SK-N-SH treated with all-trans-retinoic acid at 6 μM for 48 hours (cell line): ENCODE results near the gene NOXA1.

Experiments
- BACH2 ChIP-seq: fragments of 250-450 bp; sonication (Bioruptor Pico); IDR thresholded peaks from 2 replicates; pipeline ENCODE4 v1.9.0; 2021; ENCODE audit warnings: mild to moderate bottlenecking, borderline replicate concordance
- CSDC2 ChIP-seq: fragments of 250-450 bp; sonication (Bioruptor Pico); IDR thresholded peaks from 2 replicates; pipeline ENCODE4 v1.5.0; 2020; ENCODE audit warnings: mild to moderate bottlenecking, moderate library complexity
- GLIS3 ChIP-seq: fragments of 250-450 bp; sonication (Bioruptor Pico); IDR thresholded peaks from 2 replicates; pipeline ENCODE4 v1.5.0; 2020; ENCODE audit warnings: mild to moderate bottlenecking, moderate library complexity
- ISL1 ChIP-seq: fragments of 250-450 bp; sonication (Bioruptor Pico); IDR thresholded peaks from 2 replicates; pipeline ENCODE4 v2.1.2; 2022; ENCODE audit warnings: mild to moderate bottlenecking, moderate library complexity
- OSR1 ChIP-seq: fragments of 250-450 bp; sonication (Bioruptor Pico); IDR thresholded peaks from 2 replicates; pipeline ENCODE4 v1.8.0; 2022; ENCODE audit warnings: moderate library complexity, mild to moderate bottlenecking, inconsistent platforms
- POU6F1 ChIP-seq: fragments of 250-450 bp; sonication (Bioruptor Pico); IDR thresholded peaks from 2 replicates; pipeline ENCODE4 v1.8.0; 2021; ENCODE audit warnings: low read depth, mild to moderate bottlenecking, moderate library complexity, borderline replicate concordance
- SNAI2 ChIP-seq: fragments of 250-450 bp; sonication (Bioruptor Pico); IDR thresholded peaks from 2 replicates; pipeline ENCODE4 v1.5.0; 2020; ENCODE audit warnings: mild to moderate bottlenecking, moderate library complexity
- TCF4 ChIP-seq: fragments of 250-450 bp; sonication (Bioruptor Pico); IDR thresholded peaks from 2 replicates; pipeline ENCODE4 v1.8.0; 2021; ENCODE audit warnings: mild to moderate bottlenecking, moderate library complexity, borderline replicate concordance
- TOX ChIP-seq: fragments of 250-450 bp; sonication (Bioruptor Pico); IDR thresholded peaks from 2 replicates; pipeline ENCODE4 v1.8.0; 2021; ENCODE audit warnings: mild to moderate bottlenecking, moderate library complexity, borderline replicate concordance
- ZC3H10 ChIP-seq: fragments of 250-450 bp; sonication (Bioruptor Pico); IDR thresholded peaks from 2 replicates; pipeline ENCODE4 v1.5.1; 2021; ENCODE audit warnings: mild to moderate bottlenecking, moderate library complexity
- ZFP3 ChIP-seq: fragments of 250-450 bp; sonication (Bioruptor Pico); IDR thresholded peaks from 2 replicates; pipeline ENCODE4 v1.5.0; 2020; ENCODE audit warnings: mild to moderate bottlenecking, moderate library complexity
- ZNF8 ChIP-seq: fragments of 450-650 bp; formaldehyde crosslinking; IDR thresholded peaks from 2 replicates; pipeline ENCODE4 v1.5.0; 2020; ENCODE audit warnings: mild to moderate bottlenecking, moderate library complexity
- TF ChIP-seq, protein P1 (sequence below): fragments of 250-450 bp; sonication (Bioruptor Pico); IDR thresholded peaks from 2 replicates; pipeline ENCODE4 v1.5.1; 2020; ENCODE audit warnings: low read depth, mild to moderate bottlenecking, moderate library complexity
- TF ChIP-seq, protein P2 (sequence below): fragments of 250-450 bp; sonication (Bioruptor Pico); IDR thresholded peaks from 2 replicates; pipeline ENCODE4 v1.8.0; 2020; ENCODE audit warnings: mild to moderate bottlenecking, moderate library complexity, borderline replicate concordance

DNA sequence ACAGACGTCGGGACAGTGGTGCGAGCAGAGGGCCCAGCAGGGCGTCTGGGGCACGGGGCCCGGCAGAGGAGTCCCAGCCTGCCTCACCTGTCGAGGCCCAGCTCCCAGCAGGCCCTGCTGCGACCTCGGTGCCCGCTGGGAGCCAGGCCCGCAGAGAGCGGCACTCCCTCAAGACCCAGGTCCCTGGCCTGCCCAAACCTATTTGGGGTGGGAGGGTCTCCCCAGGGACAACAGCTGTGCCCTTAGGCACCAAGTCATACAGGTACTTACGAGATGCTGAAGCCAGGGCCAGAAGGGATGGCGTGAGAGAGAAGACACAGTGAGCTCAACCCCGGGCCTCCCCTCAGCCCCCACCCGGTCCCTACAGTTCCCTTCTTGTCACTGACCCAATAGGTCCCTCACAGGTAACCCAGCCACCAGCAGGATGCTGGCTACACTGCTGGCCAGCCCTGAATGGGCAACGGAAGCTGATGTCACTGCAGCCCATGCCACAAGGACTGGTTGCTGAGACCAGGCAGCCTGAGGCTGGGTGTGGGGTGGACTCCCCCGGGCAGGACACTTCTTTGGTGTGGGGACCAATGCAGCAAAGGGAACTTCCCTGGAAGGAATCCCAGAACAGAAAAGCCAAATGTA is 32.3 kb downstream of the NOXA1 start:
- TF ChIP-seq, protein P1, sequence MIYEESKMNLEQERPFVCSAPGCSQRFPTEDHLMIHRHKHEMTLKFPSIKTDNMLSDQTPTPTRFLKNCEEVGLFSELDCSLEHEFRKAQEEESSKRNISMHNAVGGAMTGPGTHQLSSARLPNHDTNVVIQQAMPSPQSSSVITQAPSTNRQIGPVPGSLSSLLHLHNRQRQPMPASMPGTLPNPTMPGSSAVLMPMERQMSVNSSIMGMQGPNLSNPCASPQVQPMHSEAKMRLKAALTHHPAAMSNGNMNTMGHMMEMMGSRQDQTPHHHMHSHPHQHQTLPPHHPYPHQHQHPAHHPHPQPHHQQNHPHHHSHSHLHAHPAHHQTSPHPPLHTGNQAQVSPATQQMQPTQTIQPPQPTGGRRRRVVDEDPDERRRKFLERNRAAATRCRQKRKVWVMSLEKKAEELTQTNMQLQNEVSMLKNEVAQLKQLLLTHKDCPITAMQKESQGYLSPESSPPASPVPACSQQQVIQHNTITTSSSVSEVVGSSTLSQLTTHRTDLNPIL (CRISPR knock-in tag), result no peak
- TF ChIP-seq BACH2, result no peak
- TF ChIP-seq ZC3H10 (CRISPR knock-in tag), result no peak
- TF ChIP-seq TCF4 (CRISPR knock-in tag), result no peak
- TF ChIP-seq ZNF8 (CRISPR knock-in tag), result no peak
- no peak for TF ChIP-seq SNAI2 (CRISPR knock-in tag)
- no peak for TF ChIP-seq CSDC2 (CRISPR knock-in tag)
- TF ChIP-seq ISL1 (CRISPR knock-in tag), result no peak
- TF ChIP-seq, protein P2, sequence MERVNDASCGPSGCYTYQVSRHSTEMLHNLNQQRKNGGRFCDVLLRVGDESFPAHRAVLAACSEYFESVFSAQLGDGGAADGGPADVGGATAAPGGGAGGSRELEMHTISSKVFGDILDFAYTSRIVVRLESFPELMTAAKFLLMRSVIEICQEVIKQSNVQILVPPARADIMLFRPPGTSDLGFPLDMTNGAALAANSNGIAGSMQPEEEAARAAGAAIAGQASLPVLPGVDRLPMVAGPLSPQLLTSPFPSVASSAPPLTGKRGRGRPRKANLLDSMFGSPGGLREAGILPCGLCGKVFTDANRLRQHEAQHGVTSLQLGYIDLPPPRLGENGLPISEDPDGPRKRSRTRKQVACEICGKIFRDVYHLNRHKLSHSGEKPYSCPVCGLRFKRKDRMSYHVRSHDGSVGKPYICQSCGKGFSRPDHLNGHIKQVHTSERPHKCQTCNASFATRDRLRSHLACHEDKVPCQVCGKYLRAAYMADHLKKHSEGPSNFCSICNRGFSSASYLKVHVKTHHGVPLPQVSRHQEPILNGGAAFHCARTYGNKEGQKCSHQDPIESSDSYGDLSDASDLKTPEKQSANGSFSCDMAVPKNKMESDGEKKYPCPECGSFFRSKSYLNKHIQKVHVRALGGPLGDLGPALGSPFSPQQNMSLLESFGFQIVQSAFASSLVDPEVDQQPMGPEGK (CRISPR knock-in tag), result no peak
- no peak for TF ChIP-seq TOX (CRISPR knock-in tag)
- no peak for TF ChIP-seq OSR1
- TF ChIP-seq ZFP3 (CRISPR knock-in tag), result no peak
- no peak for TF ChIP-seq POU6F1
- no peak for TF ChIP-seq GLIS3
